GM19099 (cell line): ENCODE measurements around the gene C15orf61.

Experiments
- POLR2A ChIP-seq: IDR thresholded peaks from 3 replicates; pipeline ENCODE4 v1.6.1; 2011; ENCODE audit warnings: low read depth; ENCODE audit not compliant: insufficient read length; ENCODE audit errors: extremely low read depth

Gene C15orf61

GRCh38 chr15:67554580-67554979, 33.6 kb downstream of the C15orf61 start:
- no peak for TF ChIP-seq POLR2A

- no peak for TF ChIP-seq POLR2A
These were observed 36.1 kb downstream of the C15orf61 start for GRCh38 chr15:67556976-67557570.

- no peak for TF ChIP-seq POLR2A
These were observed 37.6 kb downstream of the C15orf61 start for GRCh38 chr15:67558502-67558901.

GRCh38 chr15:67559158-67559557, 38.2 kb downstream of the C15orf61 start:
- TF ChIP-seq POLR2A: no peak

- TF ChIP-seq POLR2A: no peak
These were observed 38.6 kb downstream of the C15orf61 start for GRCh38 chr15:67559576-67559975.

GRCh38 chr15:67560320-67560719, 39.4 kb downstream of the C15orf61 start:
- no peak for TF ChIP-seq POLR2A

GRCh38 chr15:67563092-67563491, 42.2 kb downstream of the C15orf61 start:
- TF ChIP-seq POLR2A: no peak

- no peak for TF ChIP-seq POLR2A
These were observed 43.4 kb downstream of the C15orf61 start for GRCh38 chr15:67564021-67564967.

GRCh38 chr15:67564968-67565345, 44.0 kb downstream of the C15orf61 start:
- TF ChIP-seq POLR2A: no peak

GRCh38 chr15:67569668-67570067, 48.7 kb downstream of the C15orf61 start:
- no peak for TF ChIP-seq POLR2A

GRCh38 chr15:67570875-67571647, 50.1 kb downstream of the C15orf61 start:
- no peak for TF ChIP-seq POLR2A

GRCh38 chr15:67571648-67572415, 50.9 kb downstream of the C15orf61 start:
- TF ChIP-seq POLR2A: no peak

- TF ChIP-seq POLR2A: no peak
These were observed 52.3 kb downstream of the C15orf61 start for GRCh38 chr15:67573194-67573593.

GRCh38 chr15:67575039-67575502, 54.1 kb downstream of the C15orf61 start:
- no peak for TF ChIP-seq POLR2A
